PC-9 (cell line): Measurements from ENCODE around the gene KRT32. TPM values are rescaled to one million over a fixed set of nuclear protein-coding genes. Genes with fewer than 3 reads are reported as not detected.

Experiments used
- BruUV-seq: library from RNA; stranded (reverse); fragments of 400-500 nt; replicated peaks from 2 replicates; lab custom pipeline; 2021; lab: Mats Ljungman, UMichigan
- CTCF ChIA-PET: fragments of 300-600 bp; sonication (Branson Sonifier 250); formaldehyde crosslinking; loops from one replicate; lab custom pipeline; 2022; ENCODE audit warnings: antibody characterized with exemption; lab: Charles Lee
- POLR2A ChIA-PET: fragments of 300-600 bp; sonication (Branson Sonifier 250); formaldehyde crosslinking; loops from one replicate; lab custom pipeline; 2022; ENCODE audit warnings: antibody characterized with exemption; ENCODE audit not compliant: unreplicated experiment; lab: Charles Lee
- DNase-seq, 2 experiments: peaks; one replicate each; pipeline versions ENCODE4 v3.0.0 to v3.0.0-alpha.2; 2015 to 2022; ENCODE audit warnings: mixed read lengths in 1 of 2
- H2AFZ ChIP-seq: fragments of 200-600 bp; sonication (generic); 2 replicates; pipeline ENCODE4 v1.8.1; 2017; ENCODE audit warnings: antibody characterized with exemption
- H3F3A ChIP-seq: fragments of 200-600 bp; sonication (generic); 2 replicates; pipeline ENCODE4 v1.8.1; 2017; ENCODE audit warnings: antibody characterized with exemption, mild to moderate bottlenecking, low read depth; ENCODE audit not compliant: insufficient read depth
- H3K27ac ChIP-seq: fragments of 200-600 bp; sonication (generic); 2 replicates; pipeline ENCODE4 v1.6.1; 2016; ENCODE audit warnings: mixed run types
- H3K27me3 ChIP-seq: fragments of 200-600 bp; sonication (generic); 2 replicates; pipeline ENCODE4 v1.6.1; 2016; ENCODE audit warnings: low read depth, mixed run types; ENCODE audit not compliant: insufficient read depth
- H3K36me3 ChIP-seq: fragments of 200-600 bp; sonication (generic); 2 replicates; pipeline ENCODE4 v1.6.1; 2016; ENCODE audit warnings: low read depth, mixed run types
- H3K4me1 ChIP-seq: fragments of 200-600 bp; sonication (generic); replicated peaks from 2 replicates; pipeline ENCODE4 v1.6.1; 2016; ENCODE audit warnings: mixed run types; ENCODE audit not compliant: insufficient read depth
- H3K4me2 ChIP-seq: fragments of 200-600 bp; sonication (generic); 2 replicates; pipeline ENCODE4 v1.6.1; 2017; ENCODE audit warnings: mixed run types
- H3K4me3 ChIP-seq: fragments of 200-600 bp; sonication (generic); 2 replicates; pipeline ENCODE4 v1.6.1; 2016; ENCODE audit warnings: mixed run types
- H3K79me2 ChIP-seq: fragments of 200-600 bp; sonication (generic); 2 replicates; pipeline ENCODE4 v1.6.1; 2017; ENCODE audit warnings: low read depth, mixed run types
- H3K9me2 ChIP-seq: fragments of 200-600 bp; sonication (generic); 2 replicates; pipeline ENCODE4 v1.8.1; 2017; ENCODE audit warnings: mild to moderate bottlenecking; ENCODE audit not compliant: insufficient read depth
- H3K9me3 ChIP-seq: fragments of 200-600 bp; sonication (generic); 2 replicates; pipeline ENCODE4 v1.8.1; 2016; ENCODE audit warnings: low read depth; ENCODE audit not compliant: insufficient read depth
- H4K20me1 ChIP-seq: fragments of 200-600 bp; sonication (generic); 2 replicates; pipeline ENCODE4 v1.8.1; 2017; ENCODE audit not compliant: insufficient read depth
- EZH2 ChIP-seq: fragments of 200-600 bp; sonication (generic); IDR thresholded peaks from 2 replicates; pipeline ENCODE4 v1.8.0; 2017; ENCODE audit warnings: antibody characterized with exemption, low read depth
- intact Hi-C: fragments of 100-400 bp; cut with micrococcal nuclease; formaldehyde crosslinking; loops from one replicate; pipeline ENCODE4 v1.10.0; 2022; ENCODE audit not compliant: unreplicated experiment
- total RNA-seq: library from RNA; stranded (reverse); gene quantifications from 2 replicates; pipeline ENCODE4 v1.2.3, GENCODE V29; 2021
- TF ChIP-seq, protein P1 (sequence below): fragments of 200-600 bp; sonication (generic); conservative IDR thresholded peaks from 2 replicates; pipeline ENCODE4 v1.6.1; 2017; ENCODE audit warnings: mixed run types, antibody characterized with exemption, mild to moderate bottlenecking, moderate library complexity

KRT32 gene
- total RNA-seq, 1 experiment from 2014 or later = not detected

DNA sequence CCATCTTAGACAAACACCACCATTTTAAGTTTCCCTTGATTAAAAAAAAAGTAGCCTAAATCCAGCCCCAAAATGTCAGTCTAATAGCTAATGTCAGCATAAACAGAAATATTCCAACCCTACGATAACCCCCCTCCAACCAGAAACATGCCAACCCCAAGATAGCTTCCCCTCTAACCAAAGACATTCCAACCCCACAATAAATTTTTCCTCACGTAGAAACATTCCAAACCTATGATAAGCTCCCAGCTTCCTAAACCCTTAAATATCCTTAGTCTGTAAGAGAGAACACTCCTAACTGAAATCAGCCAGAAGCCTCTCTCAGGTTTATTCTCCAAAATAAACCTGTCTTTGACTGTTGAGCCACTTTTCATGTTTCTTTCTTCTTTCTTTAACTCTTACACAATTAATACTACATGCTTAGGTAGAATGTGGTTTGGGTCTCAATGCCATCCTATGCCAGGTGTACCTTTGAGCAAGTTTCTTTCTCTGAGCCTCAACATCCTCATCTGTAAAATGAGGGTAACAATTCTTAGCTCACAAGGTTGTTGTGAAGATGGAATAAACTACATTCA is 15.9 kb downstream of the KRT32 start:
- Histone ChIP-seq H3K9me2 (no peaks in the 10 kb centered on the region), H3K4me1 (no peaks in the 10 kb centered on the region), H4K20me1 (no peaks in the 10 kb centered on the region), H3K4me3 (no peak overlapping the region), H3K79me2 (no peaks in the 10 kb centered on the region), H3K9me3 (no peaks in the 10 kb centered on the region), H3K4me2 (no peak overlapping the region), H3F3A (no peaks in the 10 kb centered on the region), H2AFZ (no peak overlapping the region), H3K27ac (no peak overlapping the region), H3K27me3 (no peaks in the 10 kb centered on the region), H3K36me3 (no peaks in the 10 kb centered on the region)
- BruUV-seq = no TSS peak
- TF ChIP-seq, protein P1, sequence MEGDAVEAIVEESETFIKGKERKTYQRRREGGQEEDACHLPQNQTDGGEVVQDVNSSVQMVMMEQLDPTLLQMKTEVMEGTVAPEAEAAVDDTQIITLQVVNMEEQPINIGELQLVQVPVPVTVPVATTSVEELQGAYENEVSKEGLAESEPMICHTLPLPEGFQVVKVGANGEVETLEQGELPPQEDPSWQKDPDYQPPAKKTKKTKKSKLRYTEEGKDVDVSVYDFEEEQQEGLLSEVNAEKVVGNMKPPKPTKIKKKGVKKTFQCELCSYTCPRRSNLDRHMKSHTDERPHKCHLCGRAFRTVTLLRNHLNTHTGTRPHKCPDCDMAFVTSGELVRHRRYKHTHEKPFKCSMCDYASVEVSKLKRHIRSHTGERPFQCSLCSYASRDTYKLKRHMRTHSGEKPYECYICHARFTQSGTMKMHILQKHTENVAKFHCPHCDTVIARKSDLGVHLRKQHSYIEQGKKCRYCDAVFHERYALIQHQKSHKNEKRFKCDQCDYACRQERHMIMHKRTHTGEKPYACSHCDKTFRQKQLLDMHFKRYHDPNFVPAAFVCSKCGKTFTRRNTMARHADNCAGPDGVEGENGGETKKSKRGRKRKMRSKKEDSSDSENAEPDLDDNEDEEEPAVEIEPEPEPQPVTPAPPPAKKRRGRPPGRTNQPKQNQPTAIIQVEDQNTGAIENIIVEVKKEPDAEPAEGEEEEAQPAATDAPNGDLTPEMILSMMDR = no peak
- TF ChIP-seq EZH2 = no peak
- ChIA-PET POLR2A (interaction anchor here (0.6 to 0.7 kb wide), 4 partner anchors 50 to 1342 kb away, joined by 3 to 7 read pairs (median 4); no protein-coding TSS in a partner anchor), CTCF (interaction anchor here (0.6 kb wide), 1 partner anchor 632 kb away, joined by 6 read pairs; no protein-coding TSS in a partner anchor)
- intact Hi-C loops = no loop called here
- no peak for DNase-seq

- no peaks in the 10 kb centered on the region for H3K36me3 ChIP-seq
- BruUV-seq = no TSS peak
- ChIA-PET POLR2A (no interaction called here), CTCF (no interaction called here)
- intact Hi-C loops = no loop called here
- H4K20me1 ChIP-seq = no peaks in the 10 kb centered on the region
- H3K4me2 ChIP-seq = no peak overlapping the region
- DNase-seq = no peak
- H3K79me2 ChIP-seq = no peaks in the 10 kb centered on the region
- H3F3A ChIP-seq = no peaks in the 10 kb centered on the region
- no peak overlapping the region for H2AFZ ChIP-seq
- H3K9me2 ChIP-seq = no peaks in the 10 kb centered on the region
- H3K4me3 ChIP-seq = no peak overlapping the region
- H3K27me3 ChIP-seq = no peaks in the 10 kb centered on the region
- no peak overlapping the region for H3K27ac ChIP-seq
- H3K4me1 ChIP-seq = no peaks in the 10 kb centered on the region
- no peak for TF ChIP-seq EZH2
- TF ChIP-seq, protein P1 = no peak
- H3K9me3 ChIP-seq = peaks cover 8% of the 10 kb centered on the region; the same call in 1 of the 2 replicates
These were observed 18.2 kb downstream of the KRT32 start for GRCh38 chr17:41449008-41449407.

- H3K79me2 ChIP-seq = no peaks in the 10 kb centered on the region
- POLR2A ChIA-PET = no interaction called here
- BruUV-seq = no TSS peak
These were observed 18.7 kb downstream of the KRT32 start for GRCh38 chr17:41448506-41448905.

More at GRCh38 chr17:41448506-41448905, 18.7 kb downstream of the KRT32 start:
- Histone ChIP-seq H3K9me2 (no peaks in the 10 kb centered on the region), H2AFZ (no peak overlapping the region), H3K27ac (no peak overlapping the region), H3K4me2 (no peak overlapping the region), H3K4me1 (no peaks in the 10 kb centered on the region), H3K27me3 (no peaks in the 10 kb centered on the region), H3K4me3 (no peak overlapping the region), H3F3A (no peaks in the 10 kb centered on the region), H3K36me3 (no peaks in the 10 kb centered on the region), H3K9me3 (peaks cover 8% of the 10 kb centered on the region; the same call in 1 of the 2 replicates), H4K20me1 (no peaks in the 10 kb centered on the region)
- DNase-seq = no peak
- CTCF ChIA-PET = no interaction called here
- intact Hi-C loops = no loop called here
- TF ChIP-seq EZH2 = no peak
- TF ChIP-seq, protein P1 = no peak
